PFSK-1 (cell line): Measurements from ENCODE around the gene VSIG8.

Experiments used
- POLR2AphosphoS5 ChIP-seq: IDR thresholded peaks from 2 replicates; pipeline ENCODE4 v1.6.1; 2012; ENCODE audit warnings: low read depth, mild to moderate bottlenecking, control low read depth, low read length, moderate library complexity
- REST ChIP-seq, 2 experiments: IDR thresholded peaks; 2 replicates each; pipeline versions ENCODE4 v1.6.1 to v1.8.0; 2011 to 2012; ENCODE audit warnings: low read depth in 2 of 2, low read length in 2 of 2, control low read depth in 1 of 2, inconsistent platforms in 1 of 2, mild to moderate bottlenecking in 1 of 2, moderate library complexity in 1 of 2; ENCODE audit not compliant: insufficient read depth in 1 of 2
- SIN3A ChIP-seq: IDR thresholded peaks from 2 replicates; pipeline ENCODE4 v1.6.1; 2012; ENCODE audit warnings: mild to moderate bottlenecking, low read length, moderate library complexity, borderline replicate concordance; ENCODE audit not compliant: insufficient read depth
- TAF1 ChIP-seq: IDR thresholded peaks from 2 replicates; pipeline ENCODE4 v1.6.1; 2012; ENCODE audit warnings: low read length, control low read depth, borderline replicate concordance; ENCODE audit not compliant: insufficient read depth

GRCh38 chr1:159829273-159829634 lies 33.2 kb downstream of the VSIG8 start:
- TF ChIP-seq POLR2AphosphoS5 (no peak), SIN3A (no peak), REST (IDR thresholded peaks at IDR 0.05; ENCODE audit: insufficient read depth in 1 of 2, low read depth in 2 of 2, low read length in 2 of 2) (no peak), TAF1 (no peak)
